SKM-1 (cell line): ENCODE data around the gene MST1R.
A peak's percentile ranks its signal among the peaks of the same experiment; 100 is the strongest.

ENCODE experiments used
- DNase-seq: peaks from one replicate; lab custom pipeline; 2025; ENCODE audit not compliant: unreplicated experiment; lab: John Stamatoyannopoulos, UW

Gene MST1R

GRCh38 chr3:49879721-49880120, 24.0 kb downstream of the MST1R start:
- no peak for DNase-seq

- no peak for DNase-seq
Observed at GRCh38 chr3:49878686-49879085, 25.0 kb downstream of the MST1R start.

GRCh38 chr3:49877716-49878115, 26.0 kb downstream of the MST1R start:
- no peak for DNase-seq

- DNase-seq, result no peak
Observed at GRCh38 chr3:49876567-49876966, 27.1 kb downstream of the MST1R start.

GRCh38 chr3:49873623-49874022, 30.1 kb downstream of the MST1R start:
- no peak for DNase-seq

- DNase-seq, result peak; percentile 40
Observed at GRCh38 chr3:49872801-49873281, 30.8 kb downstream of the MST1R start.

GRCh38 chr3:49871531-49872153, 32.0 kb downstream of the MST1R start:
- DNase-seq, result no peak

GRCh38 chr3:49869525-49870126, 34.0 kb downstream of the MST1R start, which contains the start of gene CAMKV:
Gene CAMKV (minus strand): TSS chr3:49869906. CDS start chr3:49862388, 7,518 bp downstream.
- no peak for DNase-seq

GRCh38 chr3:49868862-49869466, 34.7 kb downstream of the MST1R start:
- peak; percentile 26 for DNase-seq

- DNase-seq, result no peak
Observed at GRCh38 chr3:49867871-49868321, 35.8 kb downstream of the MST1R start.

GRCh38 chr3:49867400-49867799, 36.3 kb downstream of the MST1R start:
- DNase-seq, result no peak

- DNase-seq, result no peak
Observed at GRCh38 chr3:49865198-49865784, 38.4 kb downstream of the MST1R start.

- DNase-seq, result no peak
Observed at GRCh38 chr3:49864505-49864904, 39.2 kb downstream of the MST1R start.

GRCh38 chr3:49859576-49860305, 43.9 kb downstream of the MST1R start:
- no peak for DNase-seq

- peak; percentile 89 for DNase-seq
Observed at GRCh38 chr3:49856181-49857005, 47.3 kb downstream of the MST1R start, which contains the start of gene TRAIP. Gene TRAIP (minus strand): TSS chr3:49856564. CDS start chr3:49856453, 111 bp downstream.

GRCh38 chr3:49855662-49856061, 48.0 kb downstream of the MST1R start:
- no peak for DNase-seq

- DNase-seq, result no peak
Observed at GRCh38 chr3:49845694-49846093, 58.0 kb downstream of the MST1R start.

- DNase-seq, result no peak
Observed at GRCh38 chr3:49844464-49845183, 59.0 kb downstream of the MST1R start.

GRCh38 chr3:49842843-49843517, 60.7 kb downstream of the MST1R start:
- DNase-seq, result no peak
